Stimulated activated CD8-positive, alpha-beta memory T cell treated with anti-CD3 and anti-CD28 coated beads, Interleukin-4, amount 100 ng/mL, for 24 hours (primary cell): ENCODE data around the gene REEP6.
"Not testable (repeated sequence)": the region's sequence is repeated elsewhere in the genome, so short reads cannot be mapped to it uniquely, and the experiment has no call there.

Source experiments
- DNase-seq: peaks from one replicate; pipeline ENCODE4 v3.0.0-alpha.2; 2020; ENCODE audit warnings: low read depth

The REEP6 gene

DNA sequence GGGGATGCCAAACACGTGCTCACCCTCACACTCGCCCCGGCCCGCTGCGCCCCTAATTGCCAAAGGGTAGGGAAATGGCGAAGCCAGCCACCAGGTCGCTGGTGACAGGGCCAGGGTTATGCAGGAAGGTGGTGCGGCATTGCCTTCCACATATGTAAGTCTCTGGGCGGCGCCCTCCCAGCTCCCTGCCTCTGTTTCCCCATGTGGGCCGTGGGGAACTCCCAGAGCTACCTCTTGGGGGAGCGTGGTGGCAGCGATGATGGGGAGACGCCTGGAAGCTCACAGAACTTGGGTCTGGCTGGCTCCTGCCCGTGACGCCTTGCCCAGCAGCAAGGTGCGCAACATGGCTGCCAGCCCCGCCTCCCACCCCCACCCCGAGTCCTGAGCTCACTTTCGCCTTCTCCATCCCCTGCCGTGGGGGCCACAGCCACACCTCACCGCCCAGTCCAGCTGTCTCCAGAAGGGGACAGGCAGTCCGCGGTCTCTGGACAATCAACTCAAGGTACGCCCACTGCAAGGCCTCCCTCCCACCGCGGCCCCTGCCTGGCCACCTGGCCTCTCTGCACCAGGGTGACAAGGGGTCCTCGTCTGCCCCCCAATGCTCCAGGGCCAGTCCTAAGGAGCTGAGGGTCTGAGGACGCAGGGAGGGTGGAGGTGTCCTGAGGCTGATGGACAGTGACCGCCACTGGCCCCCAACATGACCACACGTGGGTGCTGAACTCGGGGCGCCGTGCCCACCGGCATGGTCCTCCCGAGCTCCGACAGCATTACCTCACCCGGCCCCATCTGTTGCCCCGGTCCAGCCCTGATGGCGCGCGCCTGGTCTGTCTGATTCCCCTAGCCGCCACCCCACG lies 18.5 kb upstream of the REEP6 start:
- no peak for DNase-seq

DNA sequence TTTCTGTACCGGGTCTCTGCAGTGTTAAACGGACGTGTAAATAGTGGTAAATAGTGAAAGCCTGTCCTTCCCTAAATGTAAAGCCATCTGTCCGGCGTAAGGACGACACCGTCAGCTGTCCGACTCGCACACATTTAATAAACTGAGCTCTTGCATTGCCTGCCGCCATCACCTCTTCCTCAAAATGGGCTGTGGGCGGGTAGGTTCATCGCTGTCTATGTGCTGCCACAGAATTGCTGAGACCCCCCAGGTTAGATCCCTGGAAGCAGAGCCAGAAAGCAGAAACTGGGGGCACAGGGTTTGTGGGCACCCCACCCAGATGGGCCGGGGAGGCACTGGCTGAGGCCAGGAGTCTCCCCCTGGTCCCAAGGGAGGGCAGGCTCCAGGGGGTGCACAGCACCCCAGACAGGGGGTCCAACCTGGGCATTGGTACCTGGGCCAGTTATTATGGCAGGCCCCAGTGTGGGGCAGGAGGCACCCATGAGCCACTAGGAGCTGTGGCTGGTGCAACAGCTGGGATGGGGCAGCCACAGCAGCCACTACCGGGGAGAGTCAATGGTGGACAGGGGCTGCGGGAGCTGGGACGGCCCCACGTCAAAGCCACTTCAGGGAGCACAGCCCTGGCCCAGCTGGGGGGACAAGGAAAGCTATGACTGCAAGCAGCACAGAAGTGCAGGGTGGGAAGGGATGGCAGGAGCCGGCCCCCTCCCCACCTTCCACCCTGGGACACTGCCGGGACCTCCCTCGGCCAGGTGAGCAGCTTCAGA lies 17.7 kb upstream of the REEP6 start:
- DNase-seq, result no peak

DNA sequence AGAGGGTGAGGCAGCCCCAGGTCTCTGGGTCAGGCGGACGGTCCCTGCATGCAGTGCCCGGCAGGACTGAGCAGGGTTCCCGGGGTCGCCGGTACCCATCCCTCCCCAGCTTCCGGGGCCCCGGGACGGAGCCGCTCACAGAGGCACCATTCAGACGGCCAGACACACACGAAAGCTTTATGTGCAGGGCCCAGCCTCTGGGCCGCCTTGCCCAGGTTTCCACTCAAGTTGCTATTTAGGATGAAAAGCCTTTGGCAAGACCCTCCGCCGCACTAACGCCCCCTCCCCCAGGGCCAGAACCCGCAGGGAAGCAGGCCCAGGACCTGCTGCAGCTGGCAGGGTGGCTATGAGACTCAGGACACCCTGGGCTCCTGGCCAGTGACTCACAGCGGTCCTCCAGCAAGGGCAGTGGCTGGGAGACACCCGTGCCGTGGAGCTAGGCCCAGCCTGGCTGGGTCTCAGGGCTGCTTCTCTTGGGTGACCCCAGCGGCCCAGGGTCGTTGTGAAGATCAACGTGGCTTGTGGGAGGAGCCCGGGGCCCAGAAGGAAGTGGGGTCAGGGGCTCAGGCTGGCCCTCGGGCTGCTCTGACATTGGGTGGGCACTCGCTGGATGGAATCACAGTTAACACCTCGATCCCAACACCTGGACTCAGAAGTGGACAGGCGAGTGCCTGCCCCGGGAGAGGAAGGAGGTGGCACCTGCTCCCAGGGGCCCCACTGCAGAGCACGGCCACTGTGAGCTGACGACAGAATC lies 16.8 kb upstream of the REEP6 start:
- DNase-seq, result no peak

DNA sequence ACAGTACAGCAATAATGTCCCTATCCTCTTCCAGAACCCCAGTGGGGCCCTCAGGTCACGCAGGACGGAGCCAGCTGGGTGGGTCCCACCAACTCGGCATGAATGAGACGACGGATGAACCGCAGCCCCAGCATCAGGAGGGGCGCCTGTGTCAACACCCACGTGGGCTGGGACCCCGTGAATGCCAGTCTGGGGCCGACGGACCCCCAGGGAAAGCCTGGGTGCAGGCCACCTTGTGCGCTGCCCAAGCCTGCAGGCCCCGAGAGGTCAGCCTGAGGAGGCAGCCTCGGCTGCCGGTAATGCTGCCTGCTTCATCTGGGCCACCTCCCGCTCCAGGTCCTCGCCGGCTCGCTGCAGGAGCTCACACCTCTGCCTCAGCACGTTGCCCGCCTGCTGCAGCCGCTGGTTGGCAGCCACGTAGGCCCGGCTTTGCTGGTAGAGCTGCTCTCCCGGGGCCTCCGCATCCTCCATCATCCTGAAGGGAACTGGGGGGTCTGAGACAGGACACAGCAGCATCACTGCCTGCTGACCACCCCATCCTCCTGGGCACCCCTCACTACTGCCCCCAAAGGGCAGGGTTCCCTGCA lies 16.1 kb upstream of the REEP6 start:
- DNase-seq, result no peak

DNA sequence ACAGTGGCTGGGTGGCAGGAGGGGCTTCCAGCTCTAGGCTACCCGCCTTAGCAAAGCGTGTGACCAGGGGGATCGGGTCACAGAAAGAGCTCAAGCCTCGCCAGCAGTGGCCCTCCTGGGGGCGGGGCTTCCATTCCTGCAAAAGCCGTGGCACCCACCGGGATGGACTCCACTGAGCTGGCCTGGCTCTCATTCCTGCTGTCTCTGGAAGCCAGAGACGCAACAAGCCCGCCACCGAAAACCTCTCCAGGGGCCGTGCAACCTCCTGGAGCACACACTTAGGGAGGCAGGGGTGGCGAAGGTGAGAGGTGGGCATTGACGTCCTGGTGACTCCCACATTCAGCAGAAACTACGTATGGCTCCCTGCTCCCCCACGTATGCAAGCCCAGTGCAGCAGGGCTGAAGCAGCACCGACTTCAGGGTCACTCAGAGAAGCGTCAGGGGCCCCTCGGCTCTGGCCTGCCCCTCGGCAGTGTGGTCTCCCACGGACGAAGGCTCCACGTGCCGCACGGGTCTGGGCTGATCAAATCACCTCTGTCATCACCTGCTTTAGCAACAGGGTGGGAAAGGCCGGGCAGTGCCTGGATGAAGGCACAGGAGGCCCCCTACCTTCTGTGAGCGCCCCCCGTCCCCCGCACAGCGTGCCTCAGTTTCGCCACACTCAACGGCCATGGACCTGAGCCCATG lies 15.1 kb upstream of the REEP6 start:
- DNase-seq, result no peak

DNA sequence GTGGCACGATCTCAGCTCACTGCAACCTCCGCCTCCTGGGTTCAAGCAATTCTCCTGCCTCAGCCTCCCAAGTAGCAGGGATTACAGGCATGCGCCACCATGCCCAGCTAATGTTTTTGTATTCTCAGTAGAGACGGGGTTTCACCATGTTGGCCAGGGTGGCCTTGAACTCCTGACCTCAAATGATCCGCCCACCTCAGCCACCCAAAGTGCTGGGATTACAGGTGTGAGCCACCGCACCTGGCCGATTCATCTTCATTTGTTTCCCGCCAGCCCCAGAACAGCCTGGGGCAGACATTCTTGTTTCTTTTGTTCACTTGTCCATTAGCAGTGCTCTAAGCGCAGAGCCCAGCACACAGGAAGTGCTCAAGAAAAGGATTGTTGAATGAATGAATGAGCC lies 13.9 kb upstream of the REEP6 start:
- DNase-seq, result not testable (repeated sequence)

DNA sequence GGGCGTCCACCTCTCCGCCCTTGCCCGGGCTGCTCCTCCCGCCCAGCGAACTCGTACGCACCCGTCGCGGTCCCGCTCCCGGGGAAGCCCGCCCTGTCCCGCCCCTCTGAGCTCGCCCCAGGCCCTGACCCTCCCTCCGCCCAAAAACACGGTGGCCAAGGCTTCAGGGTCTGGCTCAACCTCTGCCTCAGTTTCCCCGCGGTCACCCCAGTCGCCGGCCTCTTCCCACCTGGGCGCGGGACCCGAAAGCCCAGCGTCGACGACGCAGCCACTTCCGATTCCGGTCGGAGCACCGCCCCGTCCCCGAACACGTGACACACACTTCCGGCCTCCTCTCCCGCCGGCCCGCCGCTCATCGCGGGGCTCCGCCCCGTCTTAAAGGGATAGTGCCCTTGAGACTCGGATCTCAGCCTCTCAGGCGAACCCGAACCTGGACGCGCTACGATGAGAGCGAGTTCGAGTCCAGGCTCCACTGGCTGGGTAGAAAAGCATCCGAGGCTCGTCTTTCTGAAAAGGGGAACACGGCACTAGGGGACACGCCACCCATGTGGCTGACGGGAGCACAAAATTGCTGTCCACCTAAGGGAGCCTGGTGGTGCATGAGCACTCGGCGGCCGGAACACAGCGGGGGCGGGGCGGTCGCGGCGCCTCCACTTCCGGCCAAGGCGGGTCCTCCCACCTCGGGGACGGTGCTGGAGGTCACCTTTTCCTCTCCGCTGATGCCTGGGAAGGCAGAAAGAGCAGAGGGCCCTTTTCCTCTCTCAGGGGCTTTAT lies 11.9 kb upstream of the REEP6 start, which contains the start of gene C19orf25:
Gene C19orf25 (minus strand): TSS at position 282 of the 774 bp plus-strand sequence. CDS start 312 bp downstream, outside the sequence.
- DNase-seq, result peak; percentile 88

DNA sequence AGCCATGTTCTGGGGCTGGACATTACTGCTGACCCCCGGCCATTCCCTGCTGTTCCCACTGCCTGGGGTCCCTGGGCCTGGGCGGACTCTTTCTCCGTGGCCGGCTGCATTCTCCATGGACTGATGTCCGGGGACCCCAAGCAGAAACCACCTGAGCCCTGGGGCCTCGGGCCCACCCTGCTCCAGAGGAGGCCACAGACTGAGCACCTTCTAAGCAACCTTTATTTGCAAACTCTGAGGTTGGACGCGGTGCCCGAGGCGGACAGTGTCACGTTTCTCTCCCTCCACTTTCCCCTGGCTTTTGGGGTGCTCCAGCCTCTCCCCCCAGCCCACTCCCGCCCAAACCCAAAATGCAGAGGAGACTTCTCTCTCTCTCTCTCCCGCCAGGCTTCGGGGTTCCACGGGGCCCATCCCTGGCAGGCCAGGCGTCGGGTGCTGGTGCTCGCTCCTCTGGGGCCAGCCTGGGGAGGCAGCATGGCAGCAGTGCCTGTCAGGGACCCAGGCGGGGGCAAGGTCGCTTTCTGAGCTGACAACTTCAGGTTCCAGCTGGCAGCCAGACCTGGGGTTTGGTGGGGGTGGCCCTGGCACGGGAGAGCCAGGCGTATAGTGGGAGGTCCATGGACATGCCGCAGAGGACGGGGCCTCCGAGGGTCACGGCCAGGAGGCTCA lies 9.6 kb upstream of the REEP6 start:
- no peak for DNase-seq

DNA sequence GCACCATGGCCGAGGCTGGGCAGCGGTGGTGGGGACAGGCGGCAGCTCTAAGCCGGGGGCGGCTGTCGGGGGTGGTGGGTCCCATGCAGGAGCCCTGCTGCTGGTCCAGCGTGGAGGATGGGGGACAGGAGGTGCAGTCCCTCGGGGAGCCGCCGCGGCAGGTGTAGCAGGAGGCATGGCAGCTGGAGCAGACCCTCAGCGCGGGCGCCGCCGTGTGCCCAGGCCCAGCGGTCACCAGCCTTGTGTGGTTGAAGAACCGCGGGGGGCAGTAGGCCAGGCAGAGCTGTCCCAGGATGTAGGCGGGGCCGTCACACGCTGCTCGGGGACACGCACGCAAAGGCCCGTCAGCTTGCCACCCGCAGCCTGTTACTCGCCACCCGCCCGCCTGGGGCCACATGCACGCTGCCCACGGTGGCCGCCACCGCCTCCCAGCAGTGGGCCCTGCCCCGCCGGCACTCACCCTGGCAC lies 9.1 kb upstream of the REEP6 start:
- no peak for DNase-seq

DNA sequence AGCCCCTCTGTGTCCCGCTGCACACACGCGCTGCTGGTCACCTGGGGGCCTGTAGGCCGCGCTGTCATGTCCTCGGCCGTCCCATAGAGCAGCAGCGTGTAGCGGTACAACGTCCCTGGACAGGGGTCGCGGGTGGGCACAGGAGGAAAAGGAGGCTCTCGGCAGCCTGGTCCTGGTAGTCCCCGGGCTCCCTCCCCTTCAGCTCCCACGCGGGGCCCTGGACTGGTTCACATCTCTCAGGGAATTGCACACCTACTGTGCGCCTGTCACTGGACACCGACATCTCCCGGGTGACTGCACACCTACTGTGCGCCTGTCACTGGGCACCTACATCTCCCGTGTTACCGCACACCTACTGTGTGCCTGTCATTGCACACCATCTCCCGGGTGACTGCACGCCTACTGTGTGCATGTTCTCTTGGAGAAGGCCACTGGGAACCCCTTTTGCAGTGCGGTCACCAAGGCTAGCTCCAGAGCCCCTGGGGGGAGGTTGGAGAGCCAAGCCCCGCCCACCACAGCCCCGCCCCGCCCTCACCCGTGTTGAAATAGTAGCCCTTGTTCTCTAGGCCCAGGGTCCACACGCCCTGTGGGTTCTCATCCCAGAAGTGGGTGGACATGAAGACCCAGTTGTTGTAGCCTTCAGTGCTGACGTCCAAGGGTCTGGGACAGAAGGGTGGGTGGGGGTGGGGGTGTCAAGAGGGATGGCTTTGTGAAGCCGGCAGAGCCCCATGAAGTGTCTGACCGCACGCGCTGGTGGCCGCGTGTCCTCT lies 8.4 kb upstream of the REEP6 start:
- no peak for DNase-seq

DNA sequence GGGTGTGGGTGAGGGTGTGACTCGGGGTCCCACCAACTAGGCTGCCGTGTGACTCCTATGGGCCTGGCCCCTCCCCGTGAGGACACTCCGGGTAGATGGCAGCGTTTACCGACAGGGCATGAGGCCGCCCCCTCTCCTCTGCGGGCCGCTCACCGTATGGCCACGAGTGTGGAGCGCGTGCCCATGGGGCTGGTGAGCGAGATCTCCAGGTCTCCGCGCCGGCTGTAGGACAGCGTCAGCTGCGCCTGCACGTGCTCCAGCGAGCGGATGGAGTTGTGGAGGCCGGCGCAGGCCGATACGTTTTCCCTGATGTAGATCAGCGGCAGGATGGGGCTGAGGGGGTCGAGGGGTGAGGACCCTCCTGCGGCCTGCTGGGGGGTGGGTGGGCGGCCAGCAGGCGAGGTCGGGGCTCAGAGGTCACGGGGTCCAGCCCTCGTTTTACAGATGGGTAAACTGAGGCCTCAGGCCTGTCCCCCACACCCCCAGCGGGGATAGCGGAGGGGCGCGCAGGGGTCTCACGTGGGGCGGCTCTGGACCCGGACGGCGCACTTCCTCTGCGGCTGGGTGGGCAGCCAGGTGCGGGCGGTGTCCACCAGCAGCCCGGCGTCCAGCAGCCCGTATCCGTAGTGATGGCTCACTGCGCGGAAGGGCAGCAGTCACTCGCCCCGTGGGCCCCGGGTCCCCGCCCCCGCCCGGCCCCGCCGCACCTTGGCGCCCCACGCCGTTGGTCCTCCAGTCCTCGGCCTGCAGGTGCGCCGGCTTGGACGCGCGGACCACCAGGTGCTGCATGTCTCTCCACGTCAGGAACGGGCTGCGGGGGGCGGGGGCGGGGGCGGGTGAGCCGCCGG lies 7.6 kb upstream of the REEP6 start:
- no peak for DNase-seq

DNA sequence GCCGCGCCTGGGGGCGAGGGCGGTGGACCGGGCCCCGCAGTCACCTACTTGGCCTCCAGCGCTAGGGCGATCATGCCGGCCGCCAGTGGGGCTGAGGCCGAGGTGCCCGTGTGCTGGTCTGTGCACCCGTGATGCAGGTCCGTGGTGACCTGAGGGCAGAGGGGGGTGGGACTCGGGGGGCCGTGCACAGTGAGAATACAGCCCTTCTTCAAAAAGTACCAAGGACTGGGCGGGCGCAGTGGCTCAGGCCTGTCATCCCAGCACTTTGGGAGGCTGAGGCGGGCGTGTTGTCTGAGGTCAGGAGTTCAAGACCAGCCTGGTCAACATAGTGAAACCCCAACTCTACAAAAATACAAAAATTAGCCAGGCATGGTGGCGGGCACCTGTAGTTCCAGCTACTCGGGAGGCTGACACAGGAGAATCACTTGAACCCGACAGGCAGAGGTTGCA lies 7.0 kb upstream of the REEP6 start:
- no peak for DNase-seq

DNA sequence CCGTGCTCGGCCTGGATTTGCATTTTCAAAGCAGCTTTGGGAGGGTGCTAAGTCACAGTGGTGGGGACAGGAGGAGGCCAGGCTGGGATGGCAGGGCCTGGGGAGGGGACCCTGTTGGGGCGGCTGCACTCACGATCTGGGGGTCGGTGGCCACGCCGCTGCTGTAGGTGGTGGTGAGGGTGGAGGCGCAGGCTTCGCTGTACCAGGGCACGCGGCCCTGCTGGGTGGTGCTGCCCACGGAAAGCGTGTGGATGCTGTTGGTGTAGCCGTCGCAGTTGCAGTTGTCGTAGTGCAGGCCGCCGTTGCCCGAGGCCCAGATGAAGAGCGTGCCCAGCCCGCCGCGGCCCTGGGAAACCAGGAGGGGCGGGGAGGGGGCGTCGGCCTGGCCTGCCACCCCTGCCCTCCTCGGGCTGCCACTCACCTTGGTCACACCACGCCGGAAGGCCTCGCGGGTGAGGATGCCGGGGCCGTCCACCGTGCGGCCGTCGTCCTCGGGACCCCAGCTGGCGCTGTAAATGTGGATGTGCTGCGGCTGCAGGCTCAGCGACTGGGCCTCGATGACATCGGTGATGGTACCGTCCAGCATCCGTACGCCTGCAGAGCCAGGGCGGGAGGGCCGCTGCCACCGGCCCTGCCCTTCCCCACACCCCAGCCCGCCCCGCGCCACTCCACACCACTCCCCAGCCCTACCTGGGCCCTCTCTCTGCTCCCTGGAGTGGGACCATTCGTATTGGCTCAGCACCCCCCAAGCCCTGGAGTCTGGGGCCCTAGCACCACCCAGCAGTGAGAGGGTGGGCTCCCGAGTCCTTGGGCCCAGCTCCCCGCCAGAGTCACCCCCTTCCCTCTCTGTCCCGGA lies 4.0 kb upstream of the REEP6 start:
- DNase-seq, result no peak

DNA sequence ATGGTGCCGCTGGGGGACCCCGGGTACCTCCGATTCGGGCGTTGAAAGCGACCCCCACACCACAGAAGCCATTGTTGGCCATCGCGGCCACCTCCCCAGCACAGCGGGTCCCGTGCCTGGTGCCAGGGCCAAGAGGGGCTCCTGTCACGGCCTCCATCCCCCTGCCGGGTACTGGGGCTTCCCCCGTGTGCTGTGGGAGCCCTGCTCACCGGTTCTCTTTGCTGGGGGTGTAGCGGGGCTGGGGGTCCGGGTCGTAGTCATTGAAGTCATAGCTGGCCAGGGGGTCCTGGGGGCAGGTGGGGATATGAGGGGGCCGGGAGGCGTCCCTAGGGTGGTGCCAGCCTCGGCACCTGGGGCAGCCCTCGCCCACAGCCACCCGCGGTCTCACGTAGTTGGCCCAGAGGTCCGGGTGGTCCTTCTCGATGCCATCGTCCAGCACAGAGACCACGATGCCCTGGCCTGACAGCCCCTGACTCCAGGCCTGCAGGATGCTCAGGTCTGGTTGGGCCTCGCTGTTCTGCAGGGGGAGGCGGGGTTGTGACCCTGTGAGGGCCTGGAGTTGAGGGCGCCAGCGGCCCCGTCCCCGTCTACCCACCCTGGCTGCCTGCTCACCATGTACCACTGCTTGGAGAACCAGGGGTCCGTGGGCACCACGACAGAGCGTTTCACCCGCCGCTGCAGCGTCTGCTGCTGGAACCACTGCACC lies 3.3 kb upstream of the REEP6 start:
- DNase-seq, result no peak

DNA sequence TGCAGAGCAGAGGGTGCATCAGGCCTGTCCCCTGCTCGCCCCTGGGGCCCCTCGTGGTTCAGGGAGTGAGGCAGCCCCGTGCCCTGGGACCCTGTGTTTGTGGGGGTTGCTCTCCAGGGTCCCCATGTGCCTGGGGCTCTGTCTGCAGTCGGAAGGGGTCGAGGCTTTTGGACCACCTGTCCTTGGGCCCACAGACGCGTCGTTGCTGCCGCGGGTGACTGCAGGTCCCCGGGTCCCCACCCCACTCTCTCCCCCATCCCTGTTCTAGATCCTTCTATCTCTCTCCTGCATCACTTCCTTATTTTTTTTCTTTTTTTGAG lies 2.7 kb upstream of the REEP6 start:
- DNase-seq, result no peak

DNA sequence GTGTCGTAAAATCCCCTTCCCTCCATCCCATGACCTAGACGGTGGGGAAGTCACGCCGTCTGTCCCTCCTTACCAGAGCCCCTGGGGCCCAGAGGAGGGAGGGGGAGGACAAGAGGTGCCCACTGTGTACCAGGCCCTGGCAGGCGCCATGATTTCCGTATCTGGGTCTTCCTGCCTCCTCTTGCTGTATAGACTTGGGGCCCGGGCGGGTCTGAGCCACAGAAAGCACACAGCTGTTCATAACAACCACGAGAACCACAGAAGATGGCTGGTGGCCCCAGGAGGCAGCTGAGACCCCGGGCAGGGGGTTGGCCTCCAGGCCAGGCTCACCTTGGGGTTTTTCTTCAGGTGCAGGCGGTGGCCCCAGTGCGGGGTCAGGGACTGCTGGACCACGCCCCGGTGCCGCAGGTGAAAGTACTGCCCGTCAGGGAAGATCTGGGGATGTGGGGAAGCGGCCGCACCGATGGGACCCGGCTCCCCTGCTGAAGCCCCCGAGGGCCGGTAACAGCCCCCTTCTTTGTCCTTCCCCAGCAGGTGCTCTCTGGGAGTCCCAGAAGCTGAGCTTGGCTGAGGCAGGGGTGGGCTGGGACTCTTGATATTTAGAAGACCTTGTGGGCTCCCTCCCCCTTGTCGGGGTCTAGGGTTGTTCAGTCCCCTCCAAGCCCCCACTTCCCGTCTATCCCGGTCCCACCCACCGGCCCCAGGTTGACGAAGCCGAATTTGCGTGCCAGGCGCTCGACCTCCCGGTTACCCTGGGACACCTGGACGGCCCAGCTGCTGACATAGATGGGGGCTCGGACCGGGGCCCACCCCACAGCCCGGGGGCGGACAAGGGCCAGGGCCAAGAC lies 1.3 kb upstream of the REEP6 start:
- DNase-seq, result no peak
